MG63 (cell line): ENCODE measurements around the gene CDCA8. TPM values are rescaled to one million over a fixed set of nuclear protein-coding genes. Genes with fewer than 3 reads are reported as not detected.
"Not testable (repeated sequence)": the region's sequence is repeated elsewhere in the genome, so short reads cannot be mapped to it uniquely, and the experiment has no call there.

Experiments
- DNase-seq: peaks from one replicate; pipeline ENCODE4 v3.0.0-alpha.2; 2020
- H3K27me3 ChIP-seq: fragments of 250-450 bp; sonication (Bioruptor Pico); 2 replicates; pipeline ENCODE4 v1.5.1; 2020; ENCODE audit warnings: mild to moderate bottlenecking, moderate library complexity
- H3K36me3 ChIP-seq: fragments of 250-450 bp; sonication (Bioruptor Pico); 2 replicates; pipeline ENCODE4 v1.5.1; 2020; ENCODE audit warnings: mild to moderate bottlenecking, moderate library complexity
- H3K4me3 ChIP-seq: fragments of 250-450 bp; sonication (Bioruptor Pico); 2 replicates; pipeline ENCODE4 v1.5.1; 2020; ENCODE audit warnings: mild to moderate bottlenecking, moderate library complexity
- H3K9me3 ChIP-seq: fragments of 250-450 bp; sonication (Bioruptor Pico); 2 replicates; pipeline ENCODE4 v1.5.1; 2020; ENCODE audit warnings: mild to moderate bottlenecking, moderate library complexity
- total RNA-seq: library from RNA; depleted of rRNA; stranded (reverse); fragments of >200 nt; shearing (Covaris generic); gene quantifications from 2 replicates; pipeline ENCODE4 v1.2.3, GENCODE V29; 2014; ENCODE audit warnings: low replicate concordance

CDCA8 gene
- total RNA-seq, 1 experiment from 2014 or later, result 14.2 TPM

GRCh38 chr1:37666241-37666867 is 26.0 kb upstream of the CDCA8 start:
- H3K27me3 ChIP-seq, result no peaks in the 10 kb centered on the region
- no peaks in the 10 kb centered on the region for H3K36me3 ChIP-seq
- no peak for DNase-seq
- H3K4me3 ChIP-seq, result no peak overlapping the region
- H3K9me3 ChIP-seq, result no peaks in the 10 kb centered on the region

DNA sequence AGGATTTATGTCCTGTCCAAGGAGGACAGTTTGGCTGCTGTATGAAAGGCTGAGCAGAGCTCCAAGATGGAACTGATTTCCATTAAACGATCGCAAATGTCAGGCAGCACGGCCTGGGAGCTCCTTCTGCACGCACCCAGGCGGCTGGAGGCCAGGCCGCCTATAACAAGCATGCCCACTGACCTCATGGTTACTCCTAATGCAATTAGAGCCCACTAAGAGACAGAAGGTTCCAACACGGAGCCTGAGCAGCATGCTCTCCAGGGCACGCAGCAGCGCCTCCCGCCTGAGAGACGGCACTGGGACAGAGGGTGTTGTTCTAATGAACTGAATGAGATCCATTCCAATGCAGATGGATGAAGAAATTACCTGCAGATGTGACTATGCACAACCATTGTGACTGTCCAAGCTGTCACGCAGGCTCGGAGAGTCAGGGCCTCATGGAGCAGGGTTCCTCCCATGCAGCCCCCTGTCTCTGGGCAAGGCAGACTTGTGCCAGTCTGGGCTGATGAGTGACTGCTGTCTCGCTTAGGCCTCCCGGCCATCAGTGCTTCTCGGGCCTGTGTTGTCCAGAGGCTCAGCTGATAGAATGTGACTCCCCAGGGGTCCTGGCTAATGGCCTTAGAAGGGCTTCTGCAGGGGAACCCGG is 25.2 kb upstream of the CDCA8 start:
- Histone ChIP-seq H3K36me3 (no peaks in the 10 kb centered on the region), H3K27me3 (no peaks in the 10 kb centered on the region), H3K4me3 (no peak overlapping the region), H3K9me3 (no peaks in the 10 kb centered on the region)
- no peak for DNase-seq

DNA sequence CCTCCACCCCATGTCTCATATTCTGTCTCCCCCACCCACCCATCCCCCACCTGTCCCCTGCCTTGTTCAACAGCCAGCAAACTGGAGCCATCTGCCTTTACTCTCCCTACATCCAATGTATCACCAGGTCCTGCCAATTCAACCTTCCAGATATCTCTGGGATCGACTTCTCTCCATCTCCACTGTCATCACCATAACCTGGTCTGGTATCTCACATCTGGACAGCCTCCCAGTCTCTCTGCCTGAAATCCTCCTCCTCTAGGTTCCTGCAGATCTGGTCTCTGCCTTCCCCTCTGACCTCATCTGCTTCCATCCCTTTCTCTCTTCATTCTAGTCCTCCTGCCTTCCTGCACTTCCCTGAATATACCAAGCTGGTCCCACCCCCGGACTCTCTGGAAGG is 22.2 kb upstream of the CDCA8 start:
- no peak overlapping the region for H3K4me3 ChIP-seq
- no peaks in the 10 kb centered on the region for H3K9me3 ChIP-seq
- H3K36me3 ChIP-seq, result no peaks in the 10 kb centered on the region
- no peaks in the 10 kb centered on the region for H3K27me3 ChIP-seq
- no peak for DNase-seq

DNA sequence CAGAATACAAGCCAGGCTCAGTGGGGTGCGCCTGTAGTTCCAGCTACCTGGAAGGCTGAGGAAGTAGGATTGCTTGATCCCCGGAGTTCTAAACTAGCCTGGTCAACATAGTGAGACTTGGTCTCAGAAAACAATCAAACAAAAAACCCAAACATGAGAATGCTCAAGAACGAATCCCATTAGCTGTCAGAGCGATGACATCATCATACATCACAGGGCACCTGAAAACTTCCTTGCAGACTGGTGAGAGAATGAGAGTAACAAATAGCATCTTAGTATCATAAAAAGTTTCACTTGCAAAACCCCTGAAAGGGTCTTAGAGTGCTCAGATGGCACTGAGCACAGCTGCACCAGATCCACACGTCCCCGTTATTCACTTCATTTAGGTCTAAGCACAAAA is 21.1 kb upstream of the CDCA8 start:
- no peaks in the 10 kb centered on the region for H3K9me3 ChIP-seq
- DNase-seq, result no peak
- H3K27me3 ChIP-seq, result no peaks in the 10 kb centered on the region

DNA sequence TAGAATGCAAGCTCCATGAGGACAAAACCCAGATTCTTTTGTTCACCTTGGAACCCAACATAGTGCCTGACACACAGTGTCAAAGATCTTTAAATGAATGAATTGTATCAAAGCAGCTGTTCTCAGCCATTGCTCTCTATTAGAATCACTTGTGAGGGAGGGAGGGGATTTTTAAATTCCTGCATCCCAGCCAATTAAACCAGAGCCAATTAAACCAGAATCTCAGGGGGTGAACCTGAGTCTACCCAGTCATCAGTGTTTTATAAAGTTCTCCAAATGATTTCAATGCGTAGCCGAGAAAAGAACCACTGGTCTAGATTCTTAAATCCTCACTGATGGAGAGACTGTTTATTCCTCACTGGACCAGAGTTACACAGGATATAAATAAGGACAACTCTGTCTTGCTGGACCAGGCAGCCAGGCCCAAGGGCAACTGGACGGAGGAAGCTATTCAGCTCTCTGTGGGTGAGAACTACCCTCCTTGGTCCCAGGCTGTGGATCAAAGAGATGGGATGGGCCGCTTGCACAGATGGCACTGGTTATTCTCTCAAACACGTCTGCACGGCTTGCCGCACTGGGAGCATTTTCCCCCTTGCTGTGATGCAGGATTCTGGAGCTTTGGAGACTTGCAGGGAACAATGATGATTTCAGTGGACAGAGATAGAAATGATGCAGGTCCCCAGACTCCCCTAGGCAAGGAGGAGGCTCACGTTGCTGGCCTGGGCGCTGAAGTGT is 20.0 kb upstream of the CDCA8 start:
- H3K36me3 ChIP-seq, result no peaks in the 10 kb centered on the region
- no peak for DNase-seq
- no peaks in the 10 kb centered on the region for H3K9me3 ChIP-seq
- no peak overlapping the region for H3K4me3 ChIP-seq
- no peaks in the 10 kb centered on the region for H3K27me3 ChIP-seq

More for the DNA sequence above, 21.1 kb upstream of the CDCA8 start:
- no peaks in the 10 kb centered on the region for H3K36me3 ChIP-seq
- no peak overlapping the region for H3K4me3 ChIP-seq

DNA sequence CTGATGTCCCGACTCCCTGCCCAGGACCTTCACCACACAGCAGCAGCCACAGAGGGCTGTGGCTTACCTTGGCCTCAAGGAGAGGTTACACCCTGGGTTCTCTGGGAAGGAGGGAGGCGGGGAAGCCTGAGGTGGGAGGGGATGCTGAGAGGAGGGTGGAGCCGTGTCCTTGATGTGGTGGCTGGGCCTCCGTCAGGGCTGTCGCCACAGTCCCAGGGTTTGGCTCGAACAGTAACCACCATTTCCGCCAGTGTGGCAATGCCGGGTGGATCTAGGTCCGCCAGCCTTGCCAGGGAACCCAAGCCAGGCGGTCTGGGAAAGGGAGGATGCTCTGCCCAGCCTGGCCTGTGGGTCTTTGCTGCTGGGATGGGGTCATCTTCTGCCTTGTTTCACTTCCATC is 18.4 kb upstream of the CDCA8 start:
- H3K36me3 ChIP-seq, result no peaks in the 10 kb centered on the region
- DNase-seq, result no peak

GRCh38 chr1:37676281-37677142 is 15.8 kb upstream of the CDCA8 start:
- H3K27me3 ChIP-seq, result no peaks in the 10 kb centered on the region
- peaks cover 7% of the 10 kb centered on the region for H3K36me3 ChIP-seq
- no peaks in the 10 kb centered on the region for H3K9me3 ChIP-seq
- DNase-seq, result no peak
- no peak overlapping the region for H3K4me3 ChIP-seq

More for the DNA sequence above, 18.4 kb upstream of the CDCA8 start:
- no peaks in the 10 kb centered on the region for H3K27me3 ChIP-seq
- no peaks in the 10 kb centered on the region for H3K9me3 ChIP-seq
- no peak overlapping the region for H3K4me3 ChIP-seq

GRCh38 chr1:37677143-37677439 is 15.2 kb upstream of the CDCA8 start:
- Histone ChIP-seq H3K4me3 (no peak overlapping the region), H3K9me3 (no peaks in the 10 kb centered on the region), H3K27me3 (no peaks in the 10 kb centered on the region), H3K36me3 (peaks cover 13% of the 10 kb centered on the region)
- DNase-seq, result no peak

DNA sequence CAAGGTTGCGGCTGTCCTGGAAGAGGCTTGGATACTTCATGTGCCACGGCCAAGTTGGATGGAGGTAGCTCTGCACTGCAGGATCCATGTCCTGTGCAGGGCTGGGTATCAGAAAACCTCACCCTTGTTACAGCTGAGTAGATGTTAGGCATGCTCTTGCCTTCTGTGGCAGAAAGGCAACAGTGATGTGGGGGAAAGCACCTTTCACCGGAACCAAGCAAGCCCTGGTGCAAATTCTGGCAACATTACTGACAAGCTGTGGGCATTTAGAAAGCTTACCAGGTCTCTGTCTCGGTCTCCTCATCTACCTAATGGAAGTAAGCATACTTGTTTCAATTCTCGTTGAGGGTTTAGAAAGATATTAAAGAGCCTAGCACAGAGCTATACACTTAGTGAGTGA is 14.5 kb upstream of the CDCA8 start:
- no peak for DNase-seq
- no peaks in the 10 kb centered on the region for H3K9me3 ChIP-seq
- no peak overlapping the region for H3K4me3 ChIP-seq
- no peaks in the 10 kb centered on the region for H3K27me3 ChIP-seq
- H3K36me3 ChIP-seq, result peaks cover 18% of the 10 kb centered on the region

GRCh38 chr1:37680933-37681332 is 11.4 kb upstream of the CDCA8 start:
- Histone ChIP-seq H3K27me3 (no peaks in the 10 kb centered on the region), H3K9me3 (no peaks in the 10 kb centered on the region), H3K4me3 (no peak overlapping the region), H3K36me3 (peaks cover 34% of the 10 kb centered on the region)
- no peak for DNase-seq

DNA sequence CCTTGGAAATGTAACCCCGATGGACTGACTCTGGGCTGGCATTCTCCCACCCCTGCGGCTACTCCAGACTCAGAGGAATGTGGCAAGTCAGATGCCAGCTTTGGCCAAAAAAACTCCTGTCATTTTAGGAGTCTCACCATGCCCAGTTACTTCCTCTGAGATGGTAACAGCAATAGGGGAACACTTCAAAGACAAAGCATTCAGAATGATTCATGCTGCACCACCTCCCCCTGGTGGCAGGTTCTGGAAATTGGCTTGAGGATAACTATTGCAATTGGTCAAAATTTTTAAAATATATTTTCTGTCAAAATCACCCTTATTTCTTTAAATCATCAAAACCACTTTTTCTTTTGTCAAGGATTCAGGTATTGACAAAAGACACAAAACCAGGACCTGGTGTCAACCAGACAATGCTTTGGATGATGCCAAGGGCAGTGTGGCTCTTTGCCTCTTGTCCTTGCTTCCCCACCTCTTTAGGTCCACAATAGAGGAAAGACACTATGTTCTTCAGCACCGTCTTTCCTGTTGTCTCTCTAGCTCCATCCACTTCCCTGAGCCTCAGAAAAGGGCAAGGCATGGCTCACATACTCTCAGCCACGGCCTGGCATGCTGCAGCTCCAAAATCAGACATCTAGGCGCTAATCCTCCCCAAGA is 9.9 kb upstream of the CDCA8 start:
- DNase-seq, result peak; percentile 50
- Histone ChIP-seq H3K36me3 (peaks cover 42% of the 10 kb centered on the region), H3K9me3 (no peaks in the 10 kb centered on the region), H3K4me3 (no peak overlapping the region), H3K27me3 (no peaks in the 10 kb centered on the region)

GRCh38 chr1:37684182-37684581 is 8.1 kb upstream of the CDCA8 start:
- H3K36me3 ChIP-seq, result peaks cover 57% of the 10 kb centered on the region
- H3K9me3 ChIP-seq, DNase-seq: not testable (repeated sequence)

DNA sequence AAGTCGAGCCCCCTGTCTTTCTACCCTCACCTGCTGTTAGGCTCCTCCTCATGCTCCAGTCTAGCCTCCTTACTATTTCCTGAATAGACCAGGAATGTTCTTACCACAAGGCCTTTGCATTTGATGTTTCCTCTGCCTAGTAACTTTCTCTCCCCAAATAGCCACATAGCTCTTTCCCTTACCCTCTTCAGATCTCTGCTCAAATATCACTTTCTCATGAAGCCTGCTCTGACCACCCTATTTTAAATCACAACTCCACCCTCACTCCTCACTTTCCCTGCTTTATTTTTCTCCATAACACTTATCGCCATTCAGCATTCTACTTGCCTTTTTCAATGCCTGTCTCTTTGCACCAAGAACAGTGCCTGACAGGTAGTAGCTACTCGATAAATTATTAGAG is 6.6 kb upstream of the CDCA8 start:
- Histone ChIP-seq H3K4me3 (no peak overlapping the region), H3K36me3 (peaks cover 60% of the 10 kb centered on the region)

More at GRCh38 chr1:37684182-37684581, 8.1 kb upstream of the CDCA8 start:
- not testable (repeated sequence) for H3K4me3 ChIP-seq, H3K27me3 ChIP-seq

DNA sequence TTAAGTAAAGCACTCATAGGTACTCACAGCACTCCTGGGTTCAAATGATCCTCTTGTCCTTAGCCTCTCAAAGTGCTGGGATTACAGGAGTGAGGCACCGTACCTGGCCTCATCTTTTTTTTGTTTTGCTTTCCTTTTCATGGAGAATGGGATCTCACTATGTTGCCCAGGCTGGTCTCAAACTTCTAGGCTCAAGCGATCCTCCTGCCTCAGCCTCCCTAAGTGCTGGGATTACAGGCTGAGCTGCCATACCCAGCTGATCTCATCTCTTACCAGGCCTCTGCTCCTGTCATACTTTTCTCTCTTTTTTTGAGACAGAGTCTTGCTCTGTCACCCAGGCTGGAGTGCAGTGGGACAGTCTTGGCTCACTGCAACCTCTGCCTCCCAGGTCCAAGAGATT is 4.6 kb upstream of the CDCA8 start:
- not testable (repeated sequence) for H3K27me3 ChIP-seq, DNase-seq, H3K4me3 ChIP-seq, H3K9me3 ChIP-seq
- H3K36me3 ChIP-seq, result peaks cover 43% of the 10 kb centered on the region

More for the DNA sequence above, 6.6 kb upstream of the CDCA8 start:
- Histone ChIP-seq H3K9me3 (no peaks in the 10 kb centered on the region), H3K27me3 (no peaks in the 10 kb centered on the region)
- no peak for DNase-seq

DNA sequence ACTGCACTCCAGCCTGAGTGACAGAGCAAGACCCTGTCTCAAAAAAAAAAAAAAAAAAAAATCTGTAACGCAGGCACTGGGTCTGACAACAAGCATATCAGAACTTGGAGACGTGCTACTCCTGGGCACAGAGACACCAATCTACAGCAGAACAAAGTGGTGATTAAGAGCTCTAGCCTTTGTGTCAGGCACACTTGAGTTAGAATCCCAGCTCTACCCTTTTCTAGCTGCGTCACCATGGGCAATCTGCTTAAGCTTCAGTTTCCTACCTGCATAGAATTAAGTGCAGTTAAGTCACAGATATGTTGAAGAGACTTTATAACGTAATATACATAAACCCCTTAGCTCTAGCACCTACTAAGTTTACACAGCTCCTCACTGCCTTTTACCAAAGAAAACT is 3.4 kb upstream of the CDCA8 start:
- Histone ChIP-seq H3K36me3 (peaks cover 41% of the 10 kb centered on the region), H3K4me3 (peak overlapping the region; percentile 85), H3K9me3 (no peaks in the 10 kb centered on the region), H3K27me3 (no peaks in the 10 kb centered on the region)
- DNase-seq, result no peak

GRCh38 chr1:37691497-37692077 is 729 bp upstream of the CDCA8 start:
- no peaks in the 10 kb centered on the region for H3K27me3 ChIP-seq
- no peaks in the 10 kb centered on the region for H3K9me3 ChIP-seq
- H3K36me3 ChIP-seq, result peaks cover 53% of the 10 kb centered on the region
- DNase-seq, result peak; percentile 47
- H3K4me3 ChIP-seq, result peak overlapping the region; percentile 85
